DND-41 (cell line): ENCODE measurements around the gene LRIG3.

Experiments used
- EZH2 ChIP-seq: IDR thresholded peaks from 3 replicates; pipeline ENCODE4 v1.6.1; 2012; ENCODE audit warnings: borderline replicate concordance, low read depth, mild to moderate bottlenecking, moderate library complexity, low read length, inconsistent platforms; ENCODE audit not compliant: severe bottlenecking
- TF ChIP-seq, protein P1 (sequence below): IDR thresholded peaks from 2 replicates; pipeline ENCODE4 v1.5.1; 2012; ENCODE audit warnings: borderline replicate concordance, low read length, moderate library complexity, mild to moderate bottlenecking; ENCODE audit not compliant: poor library complexity, severe bottlenecking; ENCODE audit errors: extremely low read depth

DNA sequence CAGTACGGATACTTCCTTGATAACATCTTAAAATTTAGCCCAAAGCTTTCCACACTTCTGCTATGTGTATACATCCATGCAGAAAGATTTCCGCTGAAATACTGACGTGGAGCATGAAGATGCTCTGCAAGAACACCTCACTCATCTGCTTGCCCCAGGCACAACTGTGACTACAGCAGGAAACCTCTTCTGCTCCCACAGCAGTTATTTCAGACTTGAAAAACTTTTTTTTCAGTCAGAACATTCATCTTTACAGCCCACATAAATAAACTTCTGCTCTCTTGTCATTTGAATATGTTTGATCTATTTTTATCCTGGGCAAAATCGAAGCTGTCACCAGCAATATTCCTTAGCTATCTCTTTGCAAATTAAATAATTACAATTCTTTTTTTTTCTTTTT is 6.8 kb upstream of the LRIG3 start:
- TF ChIP-seq, protein P1, sequence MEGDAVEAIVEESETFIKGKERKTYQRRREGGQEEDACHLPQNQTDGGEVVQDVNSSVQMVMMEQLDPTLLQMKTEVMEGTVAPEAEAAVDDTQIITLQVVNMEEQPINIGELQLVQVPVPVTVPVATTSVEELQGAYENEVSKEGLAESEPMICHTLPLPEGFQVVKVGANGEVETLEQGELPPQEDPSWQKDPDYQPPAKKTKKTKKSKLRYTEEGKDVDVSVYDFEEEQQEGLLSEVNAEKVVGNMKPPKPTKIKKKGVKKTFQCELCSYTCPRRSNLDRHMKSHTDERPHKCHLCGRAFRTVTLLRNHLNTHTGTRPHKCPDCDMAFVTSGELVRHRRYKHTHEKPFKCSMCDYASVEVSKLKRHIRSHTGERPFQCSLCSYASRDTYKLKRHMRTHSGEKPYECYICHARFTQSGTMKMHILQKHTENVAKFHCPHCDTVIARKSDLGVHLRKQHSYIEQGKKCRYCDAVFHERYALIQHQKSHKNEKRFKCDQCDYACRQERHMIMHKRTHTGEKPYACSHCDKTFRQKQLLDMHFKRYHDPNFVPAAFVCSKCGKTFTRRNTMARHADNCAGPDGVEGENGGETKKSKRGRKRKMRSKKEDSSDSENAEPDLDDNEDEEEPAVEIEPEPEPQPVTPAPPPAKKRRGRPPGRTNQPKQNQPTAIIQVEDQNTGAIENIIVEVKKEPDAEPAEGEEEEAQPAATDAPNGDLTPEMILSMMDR = no peak
- TF ChIP-seq EZH2 = no peak
